DMS 273 (cell line): Measurements from ENCODE around the gene TACR2.

Experiments
- DNase-seq: peaks from one replicate; lab custom pipeline; 2025; ENCODE audit not compliant: unreplicated experiment; lab: John Stamatoyannopoulos, UW

The TACR2 gene

DNA sequence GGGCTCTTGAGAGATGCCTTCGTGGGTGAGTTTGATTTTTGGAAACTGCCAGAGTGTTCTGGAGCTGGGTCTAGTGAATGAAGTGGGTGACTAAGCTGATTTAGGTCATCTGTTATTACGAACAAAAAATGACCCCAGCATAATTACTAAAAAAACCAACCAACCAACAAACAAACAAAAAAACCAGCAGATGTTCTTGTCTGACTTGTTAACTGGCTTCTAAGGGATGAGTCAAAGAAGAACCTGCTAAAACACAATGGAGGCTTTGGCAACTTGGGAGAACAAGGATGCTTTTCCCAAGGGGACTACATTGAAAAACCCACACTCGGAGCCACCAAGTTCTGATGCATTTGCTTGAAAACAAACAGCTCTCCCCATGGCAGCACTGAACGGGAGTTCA lies 11.5 kb downstream of the TACR2 start:
- DNase-seq, result no peak

DNA sequence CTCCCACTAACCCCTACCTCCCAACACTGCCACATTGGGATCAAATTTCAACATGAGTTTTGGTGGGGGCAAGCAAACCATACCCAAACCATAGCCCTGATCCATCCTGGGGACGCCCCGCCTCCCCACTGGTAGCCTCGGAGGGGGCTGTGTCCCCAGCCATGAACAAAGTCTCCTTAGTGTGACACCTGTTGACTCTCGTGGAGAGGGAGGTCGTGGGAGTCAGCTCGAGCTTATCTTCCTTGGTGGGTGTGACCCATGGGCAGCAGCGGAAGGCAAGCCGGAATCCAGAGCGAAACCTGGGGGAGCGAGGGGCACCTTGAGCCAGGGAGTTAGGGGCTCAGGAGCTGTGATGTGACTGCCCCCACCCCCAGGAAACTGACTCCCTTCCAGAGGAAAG lies 11.9 kb downstream of the TACR2 start:
- no peak for DNase-seq

DNA sequence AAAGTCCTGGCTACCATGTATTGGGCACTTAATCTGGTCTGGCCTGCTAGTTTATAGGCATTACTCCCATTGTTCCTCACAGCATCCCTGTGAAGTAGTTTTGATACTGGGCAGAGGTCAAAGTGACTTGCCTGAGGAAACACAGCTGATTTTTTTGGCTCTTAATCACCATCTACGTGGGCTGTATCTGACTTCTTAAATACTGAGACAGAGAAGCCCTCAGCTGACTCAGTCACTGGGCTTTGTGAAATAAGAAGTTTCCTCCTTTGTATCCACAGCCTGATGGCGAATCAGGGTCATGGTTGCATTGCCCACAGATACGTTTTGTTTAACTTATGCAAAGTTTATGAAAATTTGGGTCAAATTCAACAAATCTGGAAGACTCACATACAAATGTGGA lies 13.2 kb downstream of the TACR2 start:
- DNase-seq, result no peak

DNA sequence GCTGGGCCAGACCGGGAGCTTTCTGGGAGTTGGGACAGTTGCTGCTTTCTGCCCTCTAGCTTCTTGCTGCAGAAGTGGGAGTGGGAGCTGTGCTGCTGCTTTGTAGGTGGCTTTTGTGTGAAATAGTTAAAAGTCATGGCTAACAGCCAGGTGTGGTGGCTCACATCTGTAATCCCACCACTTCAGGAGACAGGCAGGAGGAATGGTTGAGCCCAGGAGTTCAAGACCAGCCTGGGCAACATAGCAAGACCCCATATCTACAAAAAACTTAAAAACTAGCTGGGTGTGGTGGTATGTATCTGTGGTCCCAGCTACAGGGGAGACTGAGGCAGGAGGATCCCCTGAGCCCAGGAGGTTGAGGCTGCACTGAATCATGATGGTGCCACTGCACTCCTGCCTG lies 13.7 kb downstream of the TACR2 start:
- DNase-seq, result no peak

DNA sequence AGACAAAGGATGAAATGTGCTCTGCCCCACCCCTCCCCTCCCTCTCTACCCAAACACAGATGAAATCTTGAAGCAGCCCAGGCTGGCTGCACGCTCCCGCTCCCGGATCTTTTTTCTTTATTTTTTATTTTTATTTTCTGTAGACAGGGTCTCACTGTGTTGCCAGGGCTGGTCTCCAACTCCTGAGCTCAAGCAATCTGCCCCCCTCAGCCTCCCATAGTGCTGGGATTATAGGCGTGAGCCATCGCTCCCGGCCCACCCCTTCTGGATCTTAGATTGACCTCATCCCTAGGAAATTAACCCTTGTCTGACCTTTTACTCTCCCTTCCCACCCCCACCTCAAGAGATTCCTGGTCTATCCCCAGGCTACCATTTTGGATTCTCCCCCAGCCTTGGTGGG lies 14.3 kb downstream of the TACR2 start:
- no peak for DNase-seq

DNA sequence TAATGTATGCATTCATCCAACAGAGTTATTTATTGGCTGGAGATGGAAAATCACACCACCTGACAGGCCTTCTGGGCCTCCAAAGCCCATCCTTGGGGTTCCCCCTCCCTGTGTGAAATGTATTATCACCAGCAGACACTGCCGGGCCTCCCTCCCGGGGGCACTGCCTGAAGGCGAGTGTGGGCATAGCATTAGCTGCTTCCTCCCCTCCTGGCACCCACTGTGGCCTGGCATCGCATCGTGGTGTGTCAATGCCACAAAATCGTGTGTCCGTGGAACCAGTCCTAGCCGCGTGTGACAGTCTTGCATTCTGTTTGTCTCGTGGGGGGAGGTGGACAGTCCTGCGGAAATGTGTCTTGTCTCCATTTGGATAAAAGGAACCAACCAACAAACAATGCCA lies 15.3 kb downstream of the TACR2 start:
- DNase-seq, result no peak

DNA sequence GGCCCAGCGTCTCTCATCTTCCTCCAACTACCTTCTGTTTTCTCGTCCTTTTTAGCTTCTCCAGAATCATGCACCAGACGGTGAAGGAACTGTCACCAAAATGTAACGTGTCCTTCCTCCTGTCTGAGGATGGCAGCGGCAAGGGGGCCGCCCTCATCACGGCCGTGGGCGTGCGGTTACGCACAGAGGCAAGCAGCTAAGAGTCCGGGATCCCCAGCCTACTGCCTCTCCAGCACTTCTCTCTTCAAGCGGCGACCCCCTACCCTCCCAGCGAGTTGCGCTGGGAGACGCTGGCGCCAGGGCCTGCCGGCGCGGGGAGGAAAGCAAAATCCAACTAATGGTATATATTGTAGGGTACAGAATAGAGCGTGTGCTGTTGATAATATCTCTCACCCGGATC lies 15.8 kb downstream of the TACR2 start:
- DNase-seq, result no peak

DNA sequence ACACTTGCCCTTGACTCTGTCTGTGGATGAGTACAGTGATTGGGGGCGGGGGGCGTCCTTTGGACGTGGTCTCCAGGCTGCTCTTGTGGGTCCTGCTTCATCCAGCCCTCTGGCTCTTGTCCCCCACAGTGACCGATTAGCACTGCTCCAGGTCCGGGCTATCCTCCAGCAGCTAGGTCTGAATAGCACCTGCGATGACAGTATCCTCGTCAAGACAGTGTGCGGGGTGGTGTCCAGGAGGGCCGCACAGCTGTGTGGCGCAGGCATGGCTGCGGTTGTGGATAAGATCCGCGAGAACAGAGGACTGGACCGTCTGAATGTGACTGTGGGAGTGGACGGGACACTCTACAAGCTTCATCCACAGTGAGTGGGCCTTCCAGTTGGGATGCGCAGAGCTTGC lies 18.3 kb downstream of the TACR2 start:
- DNase-seq, result no peak

DNA sequence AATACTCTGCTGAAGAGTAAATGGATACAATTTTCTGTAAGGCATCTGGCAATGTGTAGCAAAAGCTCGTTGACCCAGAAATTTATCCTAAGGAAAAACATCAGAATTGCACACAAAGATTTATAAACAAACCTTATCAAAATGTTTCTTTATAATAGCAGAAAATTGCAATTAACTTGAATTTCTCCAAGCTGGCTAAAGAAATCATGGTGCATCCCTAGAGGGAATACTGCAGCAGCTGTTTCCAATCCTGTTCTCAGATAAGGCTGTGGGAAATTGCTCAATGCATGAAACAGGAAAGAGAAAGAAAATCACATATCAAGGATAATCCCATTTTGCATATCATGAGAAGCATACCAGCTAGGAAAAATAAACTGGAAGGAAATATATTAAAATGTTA lies 18.7 kb downstream of the TACR2 start:
- no peak for DNase-seq

DNA sequence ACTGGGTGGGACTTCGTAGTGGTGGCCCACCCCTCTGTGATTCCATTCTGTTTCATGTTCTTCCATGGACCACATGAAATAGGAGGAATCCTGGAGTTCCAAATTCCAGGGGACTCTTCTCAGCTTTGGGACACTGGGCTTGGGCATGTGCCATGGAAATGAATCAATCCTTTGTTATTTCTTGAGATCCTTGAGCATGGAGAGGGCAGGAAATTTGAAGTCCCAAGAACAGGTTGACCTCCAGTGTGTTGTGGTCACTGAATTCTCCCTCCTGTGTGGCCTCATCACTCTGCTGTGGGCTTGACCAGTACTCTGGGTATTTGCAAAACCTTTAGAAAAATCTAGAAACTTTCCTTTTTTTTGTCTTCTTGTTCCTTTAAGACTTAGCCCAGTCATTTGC lies 22.7 kb downstream of the TACR2 start:
- DNase-seq, result no peak

DNA sequence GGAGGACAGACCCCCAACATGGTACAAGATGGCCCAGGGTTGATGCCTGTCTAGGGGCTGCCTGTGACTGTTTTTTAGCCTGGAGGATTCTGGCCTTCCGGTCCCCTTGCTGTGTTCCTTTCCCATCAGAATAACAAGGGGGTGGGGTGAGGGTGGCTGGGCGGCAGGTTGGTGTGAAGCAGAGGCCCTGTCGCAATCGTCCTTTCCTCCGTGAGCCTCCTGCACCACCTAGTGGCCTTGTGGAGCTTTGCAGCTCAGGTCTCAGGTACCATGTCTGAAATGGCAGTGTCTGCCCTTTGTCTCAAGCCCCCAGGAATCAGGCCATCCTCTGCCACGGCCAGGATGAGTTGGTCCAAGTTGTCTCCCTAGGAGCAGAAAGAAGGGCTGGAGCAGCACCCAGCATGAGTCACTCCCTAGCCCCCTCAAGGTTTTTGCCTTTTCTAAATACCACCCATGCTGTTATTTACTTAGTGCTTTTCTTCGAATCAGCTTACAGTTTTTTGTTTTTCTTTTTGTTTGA lies 24.2 kb downstream of the TACR2 start:
- peak; percentile 91 for DNase-seq

DNA sequence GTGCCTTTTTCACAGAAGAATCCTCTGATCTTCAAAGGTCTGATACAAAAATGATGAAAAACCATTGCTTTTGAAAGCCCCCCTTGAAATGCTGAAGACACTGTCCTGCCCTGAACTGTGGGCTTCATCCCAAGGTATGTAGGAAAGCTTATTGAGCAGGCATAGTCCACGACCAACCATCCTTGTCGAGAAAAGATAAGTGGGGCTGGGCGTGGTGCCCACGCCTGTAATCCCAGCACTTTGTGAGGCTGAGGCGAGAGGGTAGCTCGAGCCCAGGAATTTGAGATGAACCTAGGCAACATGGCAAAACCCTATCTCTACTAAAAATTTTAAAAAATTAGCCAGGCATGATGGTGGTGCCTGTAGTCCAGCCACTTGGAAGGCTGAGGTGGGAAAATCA lies 25.6 kb downstream of the TACR2 start:
- DNase-seq, result no peak

DNA sequence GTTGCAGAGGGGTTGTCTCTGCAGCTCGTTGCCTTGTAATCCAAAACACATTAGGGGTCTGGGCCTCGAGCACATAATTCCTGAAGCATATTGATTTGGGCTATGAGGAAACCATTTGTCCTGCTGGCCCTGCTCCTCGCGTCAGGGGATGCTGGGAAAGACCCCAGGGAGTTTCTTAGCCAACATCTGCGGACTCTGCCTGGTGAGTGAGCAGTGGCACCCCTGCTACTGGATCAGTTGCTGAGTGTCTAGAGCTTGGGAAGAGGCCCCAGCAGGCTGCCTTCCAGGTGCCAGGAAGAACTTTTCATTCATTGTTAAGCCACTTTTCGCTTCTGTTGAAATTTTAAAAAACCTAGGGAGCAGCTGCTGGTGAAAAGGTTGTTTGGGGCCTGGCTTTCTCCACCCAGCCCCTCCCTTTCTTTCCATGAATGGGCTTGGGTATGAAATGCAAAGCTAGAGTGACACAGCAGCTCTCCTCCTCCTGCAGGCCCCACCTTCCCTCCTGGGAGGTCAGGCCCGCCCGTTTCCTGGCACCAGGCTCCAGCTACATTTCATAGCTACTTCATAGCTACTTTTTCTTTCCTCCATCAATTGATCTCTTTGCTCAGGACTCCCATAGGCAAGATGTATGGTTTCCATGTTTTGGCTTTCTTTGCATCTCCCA lies 26.8 kb downstream of the TACR2 start:
- DNase-seq, result peak; percentile 32

DNA sequence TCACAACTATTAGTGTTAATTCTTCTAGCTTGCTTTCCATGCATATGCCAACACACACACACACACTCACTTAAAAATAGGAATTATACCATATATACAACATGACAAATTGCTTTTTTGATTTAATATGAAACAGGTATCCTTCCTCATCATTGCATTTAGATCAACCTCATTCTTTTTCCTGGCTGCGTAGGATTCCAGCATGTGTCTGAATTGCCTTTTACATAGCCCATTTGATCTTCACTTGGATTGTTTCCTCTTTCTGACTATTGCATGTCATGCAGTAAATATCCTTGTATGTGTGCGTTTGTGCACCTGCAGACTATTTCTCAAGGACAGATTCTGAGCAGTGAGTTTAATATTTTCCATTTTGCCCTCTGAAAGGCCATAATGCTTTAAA lies 28.2 kb downstream of the TACR2 start:
- no peak for DNase-seq

DNA sequence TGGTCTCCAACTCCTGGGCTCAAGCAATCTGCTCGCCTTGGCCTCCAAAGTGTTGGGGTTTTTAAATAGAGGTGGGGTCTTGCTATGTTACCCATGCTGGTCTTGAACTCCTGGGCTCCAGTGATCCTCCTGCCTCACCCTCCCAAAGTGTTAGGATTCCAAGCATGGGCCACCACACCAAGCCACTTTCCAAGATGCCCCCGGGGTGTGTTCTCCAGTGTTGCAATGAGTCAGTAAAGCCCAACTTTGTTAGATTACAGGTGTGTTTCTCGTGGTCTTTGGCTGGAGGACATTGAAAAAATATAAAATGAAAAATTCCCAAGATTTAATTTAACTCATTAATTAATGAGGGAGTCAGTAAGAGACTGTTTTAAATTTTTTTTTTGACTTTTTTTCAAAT lies 29.2 kb downstream of the TACR2 start:
- DNase-seq, result no peak

DNA sequence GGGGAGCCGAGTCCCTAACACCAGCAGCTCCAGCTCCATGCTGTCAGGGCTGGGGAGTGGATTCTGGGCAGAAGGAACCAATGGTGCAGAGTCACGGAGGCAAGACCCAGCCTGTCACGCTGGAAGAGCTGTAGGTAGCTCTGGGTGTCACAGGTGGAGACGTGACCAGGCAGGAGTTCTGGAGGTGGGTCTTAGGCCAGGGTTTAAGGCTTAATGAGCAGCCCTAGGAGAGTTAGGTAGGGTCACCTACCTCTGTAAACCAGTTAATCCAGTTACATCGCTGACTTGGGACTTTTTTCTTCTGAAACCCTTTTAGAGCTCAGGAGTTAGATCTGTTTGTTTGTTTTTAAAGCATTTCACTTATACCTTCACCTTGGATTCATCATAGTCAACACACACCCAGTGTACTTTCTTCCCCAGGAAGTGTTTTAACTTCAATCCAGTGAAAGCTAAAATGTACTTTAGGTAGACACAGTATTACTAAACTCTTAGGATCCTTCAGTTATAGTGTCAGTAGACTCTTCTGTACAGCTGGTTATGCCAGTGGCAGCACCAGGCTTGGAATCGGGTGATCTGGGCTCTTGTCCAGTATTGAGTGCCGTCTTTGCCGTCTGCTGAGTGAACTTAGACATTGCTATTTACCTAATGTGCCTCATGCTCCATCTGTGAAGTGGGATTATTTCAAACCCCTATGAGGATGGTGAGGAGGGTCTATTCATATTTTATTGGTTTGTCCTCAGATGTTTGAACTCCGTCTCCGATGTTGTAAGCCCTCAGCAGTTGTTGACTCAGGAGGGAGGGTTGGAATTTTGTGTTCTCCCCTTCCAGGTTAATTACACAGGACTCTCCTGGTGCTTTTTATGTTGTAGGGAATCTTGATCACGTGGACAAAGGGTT lies 31.0 kb downstream of the TACR2 start:
- no peak for DNase-seq

DNA sequence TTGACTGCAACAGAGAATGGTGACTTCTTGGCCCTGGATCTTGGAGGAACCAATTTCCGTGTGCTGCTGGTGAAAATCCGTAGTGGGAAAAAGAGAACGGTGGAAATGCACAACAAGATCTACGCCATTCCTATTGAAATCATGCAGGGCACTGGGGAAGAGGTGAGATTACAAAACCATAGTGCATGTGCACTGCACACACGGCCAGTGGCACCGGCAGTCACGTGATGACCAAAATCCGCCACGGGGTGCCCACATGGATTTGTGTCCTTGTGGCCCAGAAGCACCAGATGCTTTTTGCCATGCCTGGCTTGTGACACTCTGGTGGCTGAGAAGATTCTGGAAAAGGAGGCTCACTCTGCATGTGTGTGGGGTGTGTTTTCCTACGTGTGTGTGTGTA lies 32.4 kb downstream of the TACR2 start:
- no peak for DNase-seq

DNA sequence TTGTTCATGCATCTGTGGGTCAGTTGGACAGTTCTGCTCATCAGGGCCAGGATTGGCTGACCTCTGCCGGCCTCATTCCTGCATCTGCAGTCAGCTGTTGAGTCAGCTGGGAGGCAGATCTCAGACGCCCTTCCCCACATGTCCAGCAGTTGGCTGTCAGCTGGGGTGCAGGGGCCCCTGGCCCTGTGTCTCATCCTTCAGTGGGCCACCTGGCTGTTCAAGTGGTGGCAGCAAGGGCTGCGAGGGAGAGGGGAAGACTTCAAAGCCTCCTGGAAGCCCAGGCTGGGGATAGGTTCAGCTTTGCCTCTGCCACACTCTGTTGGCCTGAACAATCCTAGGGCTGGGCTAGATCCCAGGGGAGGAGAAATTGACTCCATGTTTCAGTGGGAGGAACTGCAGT lies 33.2 kb downstream of the TACR2 start:
- DNase-seq, result peak; percentile 19

DNA sequence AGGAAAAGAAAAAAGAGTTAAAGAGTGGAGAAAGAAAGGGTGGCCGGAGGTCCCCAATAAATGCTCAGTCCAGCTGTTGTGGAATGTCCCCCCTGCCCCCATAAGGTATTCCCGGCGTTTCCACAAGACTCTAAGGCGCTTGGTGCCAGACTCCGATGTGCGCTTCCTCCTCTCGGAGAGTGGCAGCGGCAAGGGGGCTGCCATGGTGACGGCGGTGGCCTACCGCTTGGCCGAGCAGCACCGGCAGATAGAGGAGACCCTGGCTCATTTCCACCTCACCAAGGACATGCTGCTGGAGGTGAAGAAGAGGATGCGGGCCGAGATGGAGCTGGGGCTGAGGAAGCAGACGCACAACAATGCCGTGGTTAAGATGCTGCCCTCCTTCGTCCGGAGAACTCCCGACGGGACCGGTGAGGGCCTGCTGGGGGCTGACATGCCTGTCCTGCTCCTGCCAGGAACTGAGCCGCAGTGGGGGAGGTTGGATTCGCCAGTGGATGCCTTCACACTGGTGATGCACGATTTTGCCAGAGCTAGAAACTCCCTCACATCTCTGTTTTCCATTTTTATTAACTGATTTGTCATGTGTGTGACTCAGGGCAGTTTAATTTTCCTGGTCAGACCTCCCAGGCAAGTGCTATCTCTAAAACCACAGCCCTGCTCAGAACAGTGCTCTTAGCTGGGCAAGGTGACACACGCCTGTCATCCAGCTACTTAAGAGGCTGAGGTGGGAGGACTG lies 34.2 kb downstream of the TACR2 start:
- no peak for DNase-seq

DNA sequence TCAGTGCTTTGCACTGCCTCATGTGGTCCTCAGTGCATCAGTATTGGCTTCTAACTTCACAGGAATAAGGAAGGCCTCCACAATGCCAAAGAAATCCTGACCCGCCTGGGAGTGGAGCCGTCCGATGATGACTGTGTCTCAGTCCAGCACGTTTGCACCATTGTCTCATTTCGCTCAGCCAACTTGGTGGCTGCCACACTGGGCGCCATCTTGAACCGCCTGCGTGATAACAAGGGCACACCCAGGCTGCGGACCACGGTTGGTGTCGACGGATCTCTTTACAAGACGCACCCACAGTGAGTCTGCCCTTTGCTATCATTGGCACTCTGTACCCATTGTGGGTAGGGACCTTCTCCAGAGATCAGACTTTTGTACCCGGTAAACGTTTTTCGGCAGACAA lies 36.9 kb downstream of the TACR2 start:
- no peak for DNase-seq

DNA sequence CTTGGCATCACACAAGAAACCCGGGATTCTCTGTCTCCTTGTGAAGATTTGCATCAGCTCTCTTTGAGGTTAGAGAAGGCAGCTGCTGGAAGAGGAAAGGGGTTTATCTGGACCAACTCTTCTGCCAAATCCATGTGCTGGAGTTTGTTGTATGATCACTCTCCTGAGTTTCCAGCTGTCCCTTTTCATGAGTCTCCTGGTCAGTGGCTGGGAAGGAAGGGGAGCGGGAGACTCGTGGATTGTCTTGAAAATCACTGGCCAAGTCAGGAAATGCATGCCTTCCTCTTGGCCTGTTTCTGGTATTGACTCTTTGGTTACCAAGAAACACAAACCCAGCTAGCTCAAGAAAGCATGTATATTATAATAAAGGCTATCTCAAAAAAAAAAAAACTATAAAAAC lies 38.8 kb downstream of the TACR2 start:
- no peak for DNase-seq

DNA sequence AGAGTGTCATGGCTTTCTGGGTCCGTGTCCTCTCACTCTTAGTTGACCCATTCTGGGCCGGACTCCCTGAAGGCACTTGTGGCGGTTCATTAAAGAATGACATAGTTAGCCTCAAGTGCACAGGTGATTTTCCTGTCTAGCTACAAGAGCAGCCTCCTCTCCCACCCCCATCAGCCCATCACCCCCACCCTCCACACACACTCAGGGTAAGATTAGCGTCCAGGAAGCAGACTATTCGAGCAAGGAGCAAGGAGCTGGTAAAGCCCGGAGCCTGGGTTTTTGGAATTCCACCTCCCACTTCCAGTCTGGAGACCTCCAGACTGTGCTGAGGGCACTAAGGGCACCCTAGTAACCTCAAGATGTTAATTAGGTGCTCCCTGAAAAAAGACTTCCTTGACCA lies 39.5 kb downstream of the TACR2 start:
- no peak for DNase-seq
